HG02938 (cell line): Measurements from ENCODE around the gene UPK3A.
A peak's percentile ranks its signal among the peaks of the same experiment; 100 is the strongest.

Experiments
- ATAC-seq: cut with Tn5 transposase; IDR thresholded peaks from one replicate; pipeline ENCODE4 v1.9.1; 2021; ENCODE audit warnings: mild to moderate bottlenecking, moderate library complexity; ENCODE audit not compliant: unreplicated experiment

The UPK3A gene

GRCh38 chr22:45284705-45285262, at the start of gene UPK3A:
TSS of gene UPK3A (plus strand) at chr22:45284949. CDS start at chr22:45285014, 65 bp downstream.
- no peak for ATAC-seq

- ATAC-seq: peak; percentile 74
Observed at GRCh38 chr22:45235101-45235777, 49.5 kb upstream of the UPK3A start.

GRCh38 chr22:45235851-45236342, 48.9 kb upstream of the UPK3A start:
- peak; percentile 7 for ATAC-seq

- ATAC-seq: no peak
Observed at GRCh38 chr22:45237065-45237990, 47.4 kb upstream of the UPK3A start.

GRCh38 chr22:45238076-45238956, 46.4 kb upstream of the UPK3A start:
- ATAC-seq: no peak

GRCh38 chr22:45238957-45239680, 45.6 kb upstream of the UPK3A start:
- no peak for ATAC-seq

GRCh38 chr22:45239681-45240051, 45.1 kb upstream of the UPK3A start:
- no peak for ATAC-seq

GRCh38 chr22:45240104-45240809, 44.5 kb upstream of the UPK3A start:
- ATAC-seq: no peak

- no peak for ATAC-seq
Observed at GRCh38 chr22:45240810-45241631, 43.7 kb upstream of the UPK3A start, which contains the start of gene KIAA0930. TSS of gene KIAA0930 (minus strand) at chr22:45240894. CDS start at chr22:45240703, 191 bp downstream.

- no peak for ATAC-seq
Observed at GRCh38 chr22:45242778-45243191, 42.0 kb upstream of the UPK3A start.

- no peak for ATAC-seq
Observed at GRCh38 chr22:45244916-45245315, 39.8 kb upstream of the UPK3A start.

- ATAC-seq: no peak
Observed at GRCh38 chr22:45246060-45246985, 38.4 kb upstream of the UPK3A start.

- ATAC-seq: no peak
Observed at GRCh38 chr22:45248832-45249561, 35.8 kb upstream of the UPK3A start.

- ATAC-seq: no peak
Observed at GRCh38 chr22:45251825-45252224, 32.9 kb upstream of the UPK3A start.

GRCh38 chr22:45253039-45253641, 31.6 kb upstream of the UPK3A start:
- no peak for ATAC-seq

- no peak for ATAC-seq
Observed at GRCh38 chr22:45254388-45254787, 30.4 kb upstream of the UPK3A start.
